PC-9 (cell line): ENCODE results near the gene ARHGEF7. TPM values are rescaled to one million over a fixed set of nuclear protein-coding genes. Genes with fewer than 3 reads are reported as not detected.

Experiments
- BruUV-seq: library from RNA; stranded (reverse); fragments of 400-500 nt; replicated peaks from 2 replicates; lab custom pipeline; 2021; lab: Mats Ljungman, UMichigan
- CTCF ChIA-PET: fragments of 300-600 bp; sonication (Branson Sonifier 250); formaldehyde crosslinking; loops from one replicate; lab custom pipeline; 2022; ENCODE audit warnings: antibody characterized with exemption; lab: Charles Lee
- POLR2A ChIA-PET: fragments of 300-600 bp; sonication (Branson Sonifier 250); formaldehyde crosslinking; loops from one replicate; lab custom pipeline; 2022; ENCODE audit warnings: antibody characterized with exemption; ENCODE audit not compliant: unreplicated experiment; lab: Charles Lee
- DNase-seq, 2 experiments: peaks; one replicate each; pipeline versions ENCODE4 v3.0.0 to v3.0.0-alpha.2; 2015 to 2022; ENCODE audit warnings: mixed read lengths in 1 of 2
- H2AFZ ChIP-seq: fragments of 200-600 bp; sonication (generic); 2 replicates; pipeline ENCODE4 v1.8.1; 2017; ENCODE audit warnings: antibody characterized with exemption
- H3F3A ChIP-seq: fragments of 200-600 bp; sonication (generic); 2 replicates; pipeline ENCODE4 v1.8.1; 2017; ENCODE audit warnings: antibody characterized with exemption, mild to moderate bottlenecking, low read depth; ENCODE audit not compliant: insufficient read depth
- H3K27ac ChIP-seq: fragments of 200-600 bp; sonication (generic); 2 replicates; pipeline ENCODE4 v1.6.1; 2016; ENCODE audit warnings: mixed run types
- H3K27me3 ChIP-seq: fragments of 200-600 bp; sonication (generic); 2 replicates; pipeline ENCODE4 v1.6.1; 2016; ENCODE audit warnings: low read depth, mixed run types; ENCODE audit not compliant: insufficient read depth
- H3K36me3 ChIP-seq: fragments of 200-600 bp; sonication (generic); 2 replicates; pipeline ENCODE4 v1.6.1; 2016; ENCODE audit warnings: low read depth, mixed run types
- H3K4me1 ChIP-seq: fragments of 200-600 bp; sonication (generic); replicated peaks from 2 replicates; pipeline ENCODE4 v1.6.1; 2016; ENCODE audit warnings: mixed run types; ENCODE audit not compliant: insufficient read depth
- H3K4me2 ChIP-seq: fragments of 200-600 bp; sonication (generic); 2 replicates; pipeline ENCODE4 v1.6.1; 2017; ENCODE audit warnings: mixed run types
- H3K4me3 ChIP-seq: fragments of 200-600 bp; sonication (generic); 2 replicates; pipeline ENCODE4 v1.6.1; 2016; ENCODE audit warnings: mixed run types
- H3K79me2 ChIP-seq: fragments of 200-600 bp; sonication (generic); 2 replicates; pipeline ENCODE4 v1.6.1; 2017; ENCODE audit warnings: low read depth, mixed run types
- H3K9me2 ChIP-seq: fragments of 200-600 bp; sonication (generic); 2 replicates; pipeline ENCODE4 v1.8.1; 2017; ENCODE audit warnings: mild to moderate bottlenecking; ENCODE audit not compliant: insufficient read depth
- H3K9me3 ChIP-seq: fragments of 200-600 bp; sonication (generic); 2 replicates; pipeline ENCODE4 v1.8.1; 2016; ENCODE audit warnings: low read depth; ENCODE audit not compliant: insufficient read depth
- H4K20me1 ChIP-seq: fragments of 200-600 bp; sonication (generic); 2 replicates; pipeline ENCODE4 v1.8.1; 2017; ENCODE audit not compliant: insufficient read depth
- CTCF ChIP-seq: fragments of 200-600 bp; sonication (generic); conservative IDR thresholded peaks from 2 replicates; pipeline ENCODE4 v1.6.1; 2017; ENCODE audit warnings: mixed run types, antibody characterized with exemption, mild to moderate bottlenecking, moderate library complexity
- EZH2 ChIP-seq: fragments of 200-600 bp; sonication (generic); IDR thresholded peaks from 2 replicates; pipeline ENCODE4 v1.8.0; 2017; ENCODE audit warnings: antibody characterized with exemption, low read depth
- intact Hi-C: fragments of 100-400 bp; cut with micrococcal nuclease; formaldehyde crosslinking; loops from one replicate; pipeline ENCODE4 v1.10.0; 2022; ENCODE audit not compliant: unreplicated experiment
- total RNA-seq: library from RNA; stranded (reverse); gene quantifications from 2 replicates; pipeline ENCODE4 v1.2.3, GENCODE V29; 2021

Gene ARHGEF7
- total RNA-seq, 1 experiment from 2014 or later: 37.0 TPM

GRCh38 chr13:111211789-111212516 is 96.8 kb downstream of the ARHGEF7 start:
- Histone ChIP-seq H4K20me1 (peaks cover 31% of the 10 kb centered on the region; the same call in 1 of the 2 replicates), H3K4me1 (no peaks in the 10 kb centered on the region), H3K36me3 (no peaks in the 10 kb centered on the region), H3K4me2 (no peak overlapping the region), H3K27ac (no peak overlapping the region), H2AFZ (no peak overlapping the region), H3K27me3 (no peaks in the 10 kb centered on the region), H3K9me3 (no peaks in the 10 kb centered on the region), H3K4me3 (no peak overlapping the region), H3F3A (no peaks in the 10 kb centered on the region), H3K79me2 (peaks cover 40% of the 10 kb centered on the region), H3K9me2 (no peaks in the 10 kb centered on the region)
- ChIA-PET POLR2A (interaction anchor here (0.6 kb wide), 1 partner anchor 8 kb away, joined by 3 read pairs; no protein-coding TSS in a partner anchor), CTCF (no interaction called here)
- no TSS peak for BruUV-seq
- intact Hi-C loops: no loop called here
- TF ChIP-seq EZH2 (no peak), CTCF (no peak)
- DNase-seq: no peak

GRCh38 chr13:111212517-111212873 is 97.4 kb downstream of the ARHGEF7 start:
- no peak for DNase-seq
- Histone ChIP-seq H3F3A (no peaks in the 10 kb centered on the region), H4K20me1 (peaks cover 31% of the 10 kb centered on the region; the same call in 1 of the 2 replicates), H3K9me3 (no peaks in the 10 kb centered on the region), H3K79me2 (peaks cover 44% of the 10 kb centered on the region), H3K27me3 (no peaks in the 10 kb centered on the region), H2AFZ (no peak overlapping the region), H3K4me1 (no peaks in the 10 kb centered on the region), H3K4me3 (no peak overlapping the region), H3K27ac (no peak overlapping the region), H3K9me2 (no peaks in the 10 kb centered on the region), H3K4me2 (no peak overlapping the region), H3K36me3 (no peaks in the 10 kb centered on the region)
- POLR2A ChIA-PET: interaction anchor here (0.7 kb wide), 1 partner anchor 556 kb away, joined by 3 read pairs; no protein-coding TSS in a partner anchor
- BruUV-seq: no TSS peak
- intact Hi-C loops: no loop called here
- TF ChIP-seq EZH2 (no peak), CTCF (no peak)
- CTCF ChIA-PET: no interaction called here

GRCh38 chr13:111213964-111214726 is 99.0 kb downstream of the ARHGEF7 start:
- ChIA-PET CTCF (interaction anchor here (0.6 kb wide), 1 partner anchor 10 kb away, joined by 5 read pairs; no protein-coding TSS in a partner anchor), POLR2A (no interaction called here)
- Histone ChIP-seq H3K4me1 (no peaks in the 10 kb centered on the region), H2AFZ (no peak overlapping the region), H3K9me2 (no peaks in the 10 kb centered on the region), H3K36me3 (no peaks in the 10 kb centered on the region), H3K79me2 (peaks cover 48% of the 10 kb centered on the region), H3F3A (no peaks in the 10 kb centered on the region), H3K27me3 (no peaks in the 10 kb centered on the region), H3K9me3 (no peaks in the 10 kb centered on the region), H3K4me2 (no peak overlapping the region), H3K4me3 (no peak overlapping the region), H4K20me1 (peaks cover 35% of the 10 kb centered on the region; the same call in 1 of the 2 replicates), H3K27ac (no peak overlapping the region)
- TF ChIP-seq CTCF (no peak), EZH2 (no peak)
- no peak for DNase-seq
- BruUV-seq: no TSS peak
- intact Hi-C loops: no loop called here
